WERI-Rb-1 (cell line): ENCODE data around the gene RSPH6A.

Source experiments
- DNase-seq: peaks from one replicate; pipeline ENCODE4 v3.0.0-alpha.2; 2020
- H3K27ac ChIP-seq: fragments of 250-450 bp; sonication (Bioruptor Pico); 2 replicates; pipeline ENCODE4 v1.5.1; 2020; ENCODE audit warnings: mild to moderate bottlenecking, moderate library complexity
- H3K27me3 ChIP-seq: fragments of 250-450 bp; sonication (Bioruptor Pico); 2 replicates; pipeline ENCODE4 v1.5.1; 2021; ENCODE audit warnings: mild to moderate bottlenecking, low read depth, moderate library complexity; ENCODE audit not compliant: insufficient read depth, severe bottlenecking
- H3K36me3 ChIP-seq: fragments of 250-450 bp; sonication (Bioruptor Pico); 2 replicates; pipeline ENCODE4 v1.5.1; 2020; ENCODE audit warnings: mild to moderate bottlenecking, moderate library complexity
- H3K4me3 ChIP-seq: 2 replicates; pipeline ENCODE4 v1.5.1; 2011; ENCODE audit warnings: low read depth, mild to moderate bottlenecking, control low read depth, low read length
- H3K9me3 ChIP-seq: fragments of 250-450 bp; sonication (Bioruptor Pico); 2 replicates; pipeline ENCODE4 v1.5.1; 2021; ENCODE audit warnings: mild to moderate bottlenecking, moderate library complexity; ENCODE audit not compliant: severe bottlenecking
- TF ChIP-seq, protein P1 (sequence below): IDR thresholded peaks from 2 replicates; pipeline ENCODE4 v1.5.1; 2011; ENCODE audit warnings: low read depth, mild to moderate bottlenecking, control low read depth, inconsistent platforms, low read length

Gene RSPH6A

DNA sequence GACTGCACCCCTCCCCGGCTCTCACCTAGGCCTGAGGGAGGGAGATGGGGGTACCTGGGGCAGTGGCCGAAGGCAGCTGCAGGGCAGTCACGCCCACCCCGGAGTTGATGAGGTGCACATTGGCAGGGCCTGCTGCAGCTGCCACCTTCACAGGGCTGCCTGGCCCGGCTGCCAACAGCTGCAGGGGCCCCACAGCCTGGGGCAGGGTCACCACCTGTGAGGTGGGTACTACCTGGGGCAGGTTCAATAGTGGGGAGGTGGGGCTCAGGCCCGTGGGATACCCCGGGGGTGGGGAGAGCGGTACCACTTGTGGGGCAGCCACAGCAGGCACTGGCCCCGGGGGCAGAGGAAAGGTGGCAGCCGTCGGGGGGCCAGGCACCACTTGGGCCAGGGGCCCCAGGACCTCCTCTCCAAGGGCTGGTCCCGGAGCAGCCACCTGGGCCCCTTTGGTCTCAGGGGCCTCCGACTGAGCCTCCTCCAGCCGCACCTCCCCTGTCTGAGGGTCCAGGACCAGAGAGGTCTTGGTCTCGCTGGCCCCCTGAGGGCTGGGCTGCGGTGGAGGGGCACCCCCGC lies 48.7 kb downstream of the RSPH6A start:
- no peaks in the 10 kb centered on the region; the same call in 1 of the 2 replicates for H3K36me3 ChIP-seq
- no peaks in the 10 kb centered on the region for H3K27me3 ChIP-seq
- H3K27ac ChIP-seq, result no peak overlapping the region
- H3K9me3 ChIP-seq, result no peaks in the 10 kb centered on the region
- no peak overlapping the region for H3K4me3 ChIP-seq
- DNase-seq, result no peak
- TF ChIP-seq, protein P1, sequence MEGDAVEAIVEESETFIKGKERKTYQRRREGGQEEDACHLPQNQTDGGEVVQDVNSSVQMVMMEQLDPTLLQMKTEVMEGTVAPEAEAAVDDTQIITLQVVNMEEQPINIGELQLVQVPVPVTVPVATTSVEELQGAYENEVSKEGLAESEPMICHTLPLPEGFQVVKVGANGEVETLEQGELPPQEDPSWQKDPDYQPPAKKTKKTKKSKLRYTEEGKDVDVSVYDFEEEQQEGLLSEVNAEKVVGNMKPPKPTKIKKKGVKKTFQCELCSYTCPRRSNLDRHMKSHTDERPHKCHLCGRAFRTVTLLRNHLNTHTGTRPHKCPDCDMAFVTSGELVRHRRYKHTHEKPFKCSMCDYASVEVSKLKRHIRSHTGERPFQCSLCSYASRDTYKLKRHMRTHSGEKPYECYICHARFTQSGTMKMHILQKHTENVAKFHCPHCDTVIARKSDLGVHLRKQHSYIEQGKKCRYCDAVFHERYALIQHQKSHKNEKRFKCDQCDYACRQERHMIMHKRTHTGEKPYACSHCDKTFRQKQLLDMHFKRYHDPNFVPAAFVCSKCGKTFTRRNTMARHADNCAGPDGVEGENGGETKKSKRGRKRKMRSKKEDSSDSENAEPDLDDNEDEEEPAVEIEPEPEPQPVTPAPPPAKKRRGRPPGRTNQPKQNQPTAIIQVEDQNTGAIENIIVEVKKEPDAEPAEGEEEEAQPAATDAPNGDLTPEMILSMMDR, result no peak

DNA sequence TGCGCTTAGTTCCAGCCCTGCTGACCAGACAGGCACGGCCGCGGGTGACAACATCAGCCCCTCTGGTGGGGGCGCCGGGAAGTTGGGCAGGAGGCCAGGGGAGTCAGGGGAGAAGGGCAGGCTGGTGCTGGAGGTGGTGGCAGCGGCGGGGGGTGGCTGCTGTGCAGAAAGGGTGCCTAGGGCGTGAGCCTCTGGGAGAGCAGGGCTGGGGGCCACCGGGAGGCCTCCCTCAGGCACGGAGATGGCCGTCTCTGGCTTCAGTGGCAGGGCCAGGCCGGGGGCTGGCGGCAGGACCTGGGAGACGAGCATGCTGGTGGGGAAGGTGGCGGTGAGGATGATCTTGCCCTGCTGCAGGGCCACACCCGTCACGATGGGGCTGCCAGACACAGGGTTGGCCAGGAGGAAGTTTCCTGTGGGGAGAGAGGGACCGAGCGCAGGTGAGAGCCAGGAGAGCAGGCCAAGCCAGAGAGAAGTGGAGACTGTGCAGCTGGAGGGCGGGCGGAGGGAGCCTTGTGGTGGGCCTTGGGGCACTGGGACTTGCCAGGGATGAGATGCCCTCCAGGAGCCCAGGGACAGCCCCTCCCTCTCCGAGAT lies 49.3 kb downstream of the RSPH6A start:
- Histone ChIP-seq H3K27ac (no peak overlapping the region), H3K36me3 (no peaks in the 10 kb centered on the region), H3K9me3 (no peaks in the 10 kb centered on the region), H3K4me3 (no peak overlapping the region), H3K27me3 (no peaks in the 10 kb centered on the region)
- no peak for DNase-seq
- TF ChIP-seq, protein P1, result no peak

DNA sequence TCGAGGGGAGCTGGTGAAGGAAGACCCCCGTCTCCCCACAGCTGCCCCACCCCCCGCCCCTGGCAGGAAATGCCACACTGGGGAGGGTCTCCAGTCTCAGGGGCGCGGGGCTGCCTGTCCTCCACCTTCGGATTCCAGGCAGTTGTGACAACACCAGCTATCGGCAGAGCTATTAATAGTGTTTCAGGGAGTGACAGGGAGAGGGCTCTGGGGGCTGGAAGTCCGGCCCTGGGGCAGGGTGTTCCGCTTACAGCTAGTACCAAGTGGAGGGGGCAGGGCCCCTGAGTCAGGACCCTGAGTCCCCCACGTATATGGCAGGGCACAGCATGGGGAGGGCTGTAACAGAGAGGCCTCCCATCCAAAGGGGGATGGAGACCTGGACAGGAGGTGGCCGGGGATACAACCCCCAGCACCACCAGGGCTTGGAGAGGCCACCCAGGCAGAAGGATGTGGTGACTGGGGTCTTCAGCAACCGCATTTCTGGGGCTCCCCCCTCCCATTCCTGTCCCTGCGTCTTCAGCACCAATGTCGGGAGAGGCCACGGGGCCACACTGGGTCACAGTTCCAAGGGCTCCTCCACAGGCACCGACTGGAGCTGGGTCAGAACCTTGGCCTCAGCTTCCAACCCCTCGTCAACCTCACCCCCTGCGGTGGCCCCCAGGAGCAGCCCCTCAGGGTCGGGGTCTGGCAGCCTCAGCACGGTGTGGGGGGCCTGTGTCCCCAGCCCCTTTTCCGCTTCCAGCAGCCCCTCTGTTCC lies 50.0 kb downstream of the RSPH6A start:
- Histone ChIP-seq H3K36me3 (no peaks in the 10 kb centered on the region), H3K9me3 (no peaks in the 10 kb centered on the region), H3K27ac (no peak overlapping the region), H3K27me3 (no peaks in the 10 kb centered on the region), H3K4me3 (no peak overlapping the region)
- TF ChIP-seq, protein P1, result no peak
- DNase-seq, result no peak

DNA sequence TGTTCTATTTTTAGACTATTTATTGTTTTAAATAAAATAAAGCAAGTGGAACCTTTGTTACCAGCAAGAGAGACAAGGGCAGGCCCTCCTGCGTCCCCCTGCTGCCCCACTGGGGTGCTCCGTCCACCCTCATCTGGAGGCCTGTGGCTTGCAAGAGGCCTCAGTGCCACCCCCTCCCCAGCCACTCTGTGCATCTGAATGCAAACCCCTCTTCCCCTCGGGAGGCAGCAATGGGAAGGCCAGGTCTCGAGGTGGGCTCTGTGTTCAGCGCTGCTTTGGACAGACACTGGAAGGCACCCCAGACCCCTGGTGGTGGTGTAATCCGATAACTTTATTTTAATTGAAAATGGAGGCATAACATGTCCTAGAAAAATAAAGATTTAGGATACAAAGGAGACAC lies 50.6 kb downstream of the RSPH6A start:
- no peaks in the 10 kb centered on the region for H3K36me3 ChIP-seq
- DNase-seq, result no peak
- no peak overlapping the region for H3K4me3 ChIP-seq
- H3K27ac ChIP-seq, result no peak overlapping the region
- no peaks in the 10 kb centered on the region for H3K9me3 ChIP-seq
- TF ChIP-seq, protein P1, result no peak
- no peaks in the 10 kb centered on the region for H3K27me3 ChIP-seq

DNA sequence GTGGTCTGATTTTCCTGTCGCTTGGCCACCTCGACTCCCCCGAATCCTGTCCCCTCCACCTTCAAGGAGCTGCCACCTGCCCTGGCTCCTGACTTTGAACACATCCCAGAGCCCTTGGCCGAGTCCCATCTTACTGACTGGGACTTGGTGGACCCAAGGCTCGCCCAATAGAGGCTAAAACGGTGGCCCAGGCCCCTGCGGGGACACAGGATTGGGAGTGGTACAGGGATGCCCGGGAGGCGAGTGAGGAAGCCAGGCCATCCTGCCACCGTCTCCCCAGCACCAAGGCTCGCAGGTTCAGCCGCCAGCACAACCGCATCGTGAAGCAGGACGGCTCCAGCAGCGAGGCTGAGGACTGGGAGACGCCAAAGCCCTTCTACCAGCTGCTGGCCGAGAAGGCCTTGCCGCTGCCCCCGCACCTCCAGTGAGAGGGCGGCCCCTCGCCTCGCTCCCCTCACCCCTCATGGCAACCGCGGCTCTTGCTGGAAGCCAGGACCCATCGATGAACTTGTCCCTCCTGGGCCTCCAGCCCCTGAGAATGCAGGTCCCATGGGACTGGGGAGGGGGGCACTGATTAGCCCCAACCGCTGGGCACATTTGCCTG lies 51.3 kb downstream of the RSPH6A start:
- H3K4me3 ChIP-seq, result no peak overlapping the region
- no peaks in the 10 kb centered on the region for H3K36me3 ChIP-seq
- H3K27ac ChIP-seq, result no peak overlapping the region
- TF ChIP-seq, protein P1, result no peak
- H3K27me3 ChIP-seq, result no peaks in the 10 kb centered on the region
- no peak for DNase-seq
- H3K9me3 ChIP-seq, result no peaks in the 10 kb centered on the region
